PFSK-1 (cell line): Measurements from ENCODE around the gene SDHB.

Experiments
- FOXP2 ChIP-seq: optimal IDR thresholded peaks from 2 replicates; pipeline ENCODE3; 2011; ENCODE audit warnings: borderline replicate concordance, control low read depth, inconsistent platforms; ENCODE audit not compliant: insufficient read depth; ENCODE audit errors: extremely low read length, extremely low read depth
- POLR2AphosphoS5 ChIP-seq: IDR thresholded peaks from 2 replicates; pipeline ENCODE4 v1.6.1; 2012; ENCODE audit warnings: low read depth, mild to moderate bottlenecking, control low read depth, low read length, moderate library complexity
- SIN3A ChIP-seq: IDR thresholded peaks from 2 replicates; pipeline ENCODE4 v1.6.1; 2012; ENCODE audit warnings: mild to moderate bottlenecking, low read length, moderate library complexity, borderline replicate concordance; ENCODE audit not compliant: insufficient read depth
- TAF1 ChIP-seq: IDR thresholded peaks from 2 replicates; pipeline ENCODE4 v1.6.1; 2012; ENCODE audit warnings: low read length, control low read depth, borderline replicate concordance; ENCODE audit not compliant: insufficient read depth
- TF ChIP-seq, protein P1 (sequence below), 2 experiments: IDR thresholded peaks; 2 replicates each; pipeline versions ENCODE4 v1.6.1 to v1.8.0; 2011 to 2012; ENCODE audit warnings: low read depth in 2 of 2, low read length in 2 of 2, control low read depth in 1 of 2, inconsistent platforms in 1 of 2, mild to moderate bottlenecking in 1 of 2, moderate library complexity in 1 of 2; ENCODE audit not compliant: insufficient read depth in 1 of 2

DNA sequence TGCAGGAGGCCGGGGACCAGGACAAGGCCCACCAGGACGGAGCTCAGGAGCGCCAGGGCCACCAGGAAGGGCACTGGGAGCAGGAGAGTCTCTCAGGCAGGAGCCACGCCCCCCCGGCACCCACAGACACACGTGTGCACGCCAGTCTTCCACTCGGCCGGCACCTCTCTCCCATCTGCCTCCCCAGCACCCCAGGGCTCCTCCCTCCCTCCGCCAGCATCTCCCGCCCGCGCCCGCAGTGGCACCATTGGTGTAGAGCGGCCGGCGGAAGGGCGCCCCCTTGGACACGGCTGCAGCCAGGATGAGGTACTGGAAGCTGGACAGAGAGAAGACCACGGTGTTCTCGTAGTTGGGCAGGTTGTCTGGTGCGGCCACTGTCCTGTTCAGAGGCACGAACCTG, 67.3 kb downstream of the SDHB start:
- TF ChIP-seq TAF1, result no peak
- no peak for TF ChIP-seq SIN3A
- TF ChIP-seq POLR2AphosphoS5, result no peak
- TF ChIP-seq, protein P1, sequence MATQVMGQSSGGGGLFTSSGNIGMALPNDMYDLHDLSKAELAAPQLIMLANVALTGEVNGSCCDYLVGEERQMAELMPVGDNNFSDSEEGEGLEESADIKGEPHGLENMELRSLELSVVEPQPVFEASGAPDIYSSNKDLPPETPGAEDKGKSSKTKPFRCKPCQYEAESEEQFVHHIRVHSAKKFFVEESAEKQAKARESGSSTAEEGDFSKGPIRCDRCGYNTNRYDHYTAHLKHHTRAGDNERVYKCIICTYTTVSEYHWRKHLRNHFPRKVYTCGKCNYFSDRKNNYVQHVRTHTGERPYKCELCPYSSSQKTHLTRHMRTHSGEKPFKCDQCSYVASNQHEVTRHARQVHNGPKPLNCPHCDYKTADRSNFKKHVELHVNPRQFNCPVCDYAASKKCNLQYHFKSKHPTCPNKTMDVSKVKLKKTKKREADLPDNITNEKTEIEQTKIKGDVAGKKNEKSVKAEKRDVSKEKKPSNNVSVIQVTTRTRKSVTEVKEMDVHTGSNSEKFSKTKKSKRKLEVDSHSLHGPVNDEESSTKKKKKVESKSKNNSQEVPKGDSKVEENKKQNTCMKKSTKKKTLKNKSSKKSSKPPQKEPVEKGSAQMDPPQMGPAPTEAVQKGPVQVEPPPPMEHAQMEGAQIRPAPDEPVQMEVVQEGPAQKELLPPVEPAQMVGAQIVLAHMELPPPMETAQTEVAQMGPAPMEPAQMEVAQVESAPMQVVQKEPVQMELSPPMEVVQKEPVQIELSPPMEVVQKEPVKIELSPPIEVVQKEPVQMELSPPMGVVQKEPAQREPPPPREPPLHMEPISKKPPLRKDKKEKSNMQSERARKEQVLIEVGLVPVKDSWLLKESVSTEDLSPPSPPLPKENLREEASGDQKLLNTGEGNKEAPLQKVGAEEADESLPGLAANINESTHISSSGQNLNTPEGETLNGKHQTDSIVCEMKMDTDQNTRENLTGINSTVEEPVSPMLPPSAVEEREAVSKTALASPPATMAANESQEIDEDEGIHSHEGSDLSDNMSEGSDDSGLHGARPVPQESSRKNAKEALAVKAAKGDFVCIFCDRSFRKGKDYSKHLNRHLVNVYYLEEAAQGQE (IDR thresholded peaks at IDR 0.05; ENCODE audit: insufficient read depth in 1 of 2, low read depth in 2 of 2, low read length in 2 of 2), result no peak
- TF ChIP-seq FOXP2, result no peak
